ENCODE results near the gene SFTPA2.
"Not testable (repeated sequence)": the region's sequence is repeated elsewhere in the genome, so short reads cannot be mapped to it uniquely, and the experiment has no call there.

The SFTPA2 gene

DNA sequence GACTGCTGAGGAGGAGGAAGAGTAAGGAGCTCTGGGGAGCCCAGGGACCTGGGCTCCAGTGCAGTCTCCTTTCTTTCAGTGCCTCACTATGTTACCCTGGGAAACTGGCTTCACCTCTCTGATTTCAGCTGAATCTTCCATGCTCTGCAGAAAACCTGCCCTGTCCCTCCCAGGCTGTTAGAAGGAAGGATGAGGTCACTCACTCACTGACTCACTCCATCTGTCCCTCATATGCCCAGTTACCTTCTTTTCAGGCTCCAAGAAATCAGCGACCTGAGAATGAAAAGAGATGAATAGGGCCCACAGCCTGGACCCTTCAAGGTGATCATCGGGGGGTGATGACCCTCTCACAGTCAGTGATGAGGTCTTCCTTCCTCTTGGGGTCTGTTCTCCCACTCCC is 481 bp downstream of the SFTPA2 start:
- DNase-seq (ENCODE audit: low read depth in 3 of 3) = no peak

DNA sequence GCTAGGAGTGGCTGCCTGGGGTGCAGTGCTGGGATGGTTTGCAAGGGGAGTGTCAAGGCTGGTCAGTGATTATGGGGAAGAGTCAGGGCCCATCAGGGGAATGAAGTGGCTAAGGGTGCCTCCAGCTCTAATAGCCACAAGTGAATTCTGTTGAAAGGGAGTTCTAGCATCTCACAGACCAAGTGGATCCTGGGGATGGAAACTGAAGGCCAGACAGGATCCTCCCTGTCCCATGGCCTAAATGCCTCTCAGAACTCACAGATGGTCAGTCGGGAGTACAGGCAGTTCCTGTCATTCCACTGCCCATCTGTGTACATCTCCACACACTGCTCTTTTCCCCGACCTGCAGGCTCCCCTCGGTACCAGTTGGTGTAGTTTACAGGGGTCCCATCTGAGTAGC is 3.2 kb downstream of the SFTPA2 start:
- not testable (repeated sequence) for DNase-seq (ENCODE audit: low read depth in 3 of 3)

DNA sequence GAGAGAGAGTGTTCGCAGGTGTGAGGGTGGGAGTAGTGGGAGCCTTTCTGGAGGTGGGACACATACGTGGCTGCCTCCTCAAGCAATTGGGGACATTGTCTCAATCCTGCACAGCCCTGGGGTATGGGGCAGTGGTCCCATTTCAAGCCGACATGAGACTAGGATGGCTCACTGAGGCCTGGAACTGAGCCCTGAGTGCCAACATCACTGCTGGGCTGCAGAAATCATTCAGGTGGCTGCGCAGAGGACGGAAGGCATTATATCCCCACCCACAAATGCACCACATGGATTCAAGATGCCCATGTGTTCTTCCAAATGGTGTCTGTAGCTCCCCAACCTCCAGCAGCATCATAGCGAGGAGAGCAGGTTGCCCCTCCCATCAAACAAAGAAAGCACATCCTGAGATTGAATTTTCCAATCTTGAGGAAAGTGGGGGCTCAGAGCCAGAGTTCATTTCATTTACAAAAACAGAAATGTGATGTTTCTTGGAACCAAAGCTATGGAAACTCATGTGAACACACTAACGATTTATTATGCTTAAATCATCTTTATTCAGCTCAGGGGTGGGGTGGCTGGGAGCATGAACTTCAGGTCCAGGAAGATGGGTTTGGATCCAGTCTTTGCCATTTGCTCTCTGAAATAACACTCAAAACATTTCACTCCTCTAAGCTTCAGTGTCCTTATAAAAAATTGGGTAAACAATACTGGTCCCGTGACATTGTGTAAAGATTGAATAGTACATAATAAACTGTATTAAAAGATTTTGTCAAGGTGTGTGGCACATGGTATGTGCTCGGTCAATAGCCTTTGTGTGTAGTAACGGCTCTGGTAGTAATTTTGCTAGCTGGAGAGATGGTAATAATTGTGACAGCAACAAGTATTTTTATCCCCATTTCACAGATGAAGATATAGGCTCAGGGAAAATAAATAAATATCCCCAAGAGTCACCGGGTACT is 4.6 kb downstream of the SFTPA2 start:
- no peak for DNase-seq (ENCODE audit: low read depth in 3 of 3)

DNA sequence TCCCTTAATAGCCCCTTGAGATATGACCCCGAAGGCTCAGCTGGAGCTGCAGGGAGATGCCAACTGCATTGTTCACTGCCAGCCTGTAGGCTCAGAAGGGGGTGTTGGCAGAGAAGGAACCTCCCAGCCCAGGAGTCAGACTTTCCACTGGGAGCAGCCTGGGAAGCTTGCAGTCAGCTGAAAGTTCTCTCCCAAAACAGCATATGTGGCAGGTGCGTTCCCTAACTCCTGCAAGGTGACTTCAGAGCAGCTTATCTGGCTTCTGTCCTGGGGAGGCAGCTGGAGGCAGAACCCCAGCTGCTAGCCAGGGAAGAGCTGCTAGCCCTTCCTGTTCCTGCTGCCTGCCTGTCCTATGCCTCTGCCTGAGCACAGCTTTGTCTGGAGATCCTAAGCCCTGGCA is 8.1 kb downstream of the SFTPA2 start:
- no peak for DNase-seq (ENCODE audit: low read depth in 3 of 3)

DNA sequence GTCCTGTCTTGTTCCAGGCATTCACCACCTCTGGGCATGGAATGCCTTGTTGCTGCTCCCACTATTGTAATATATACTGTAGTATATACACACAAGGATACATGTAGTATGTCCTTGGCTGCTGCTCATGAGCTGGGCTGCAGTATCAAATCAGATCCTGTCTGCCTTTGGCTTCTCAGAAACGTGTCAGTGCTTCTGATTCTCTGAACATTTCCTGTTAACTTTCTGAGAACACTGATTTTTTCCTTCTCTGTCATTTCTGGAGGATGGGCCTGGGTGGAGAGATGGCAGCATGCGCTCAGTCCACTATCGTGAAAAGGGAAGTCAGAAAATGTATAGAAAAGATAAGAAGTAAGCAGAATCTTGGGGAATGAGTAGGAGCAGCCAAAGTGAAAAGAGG is 12.2 kb downstream of the SFTPA2 start:
- no peak for DNase-seq (ENCODE audit: low read depth in 3 of 3)

DNA sequence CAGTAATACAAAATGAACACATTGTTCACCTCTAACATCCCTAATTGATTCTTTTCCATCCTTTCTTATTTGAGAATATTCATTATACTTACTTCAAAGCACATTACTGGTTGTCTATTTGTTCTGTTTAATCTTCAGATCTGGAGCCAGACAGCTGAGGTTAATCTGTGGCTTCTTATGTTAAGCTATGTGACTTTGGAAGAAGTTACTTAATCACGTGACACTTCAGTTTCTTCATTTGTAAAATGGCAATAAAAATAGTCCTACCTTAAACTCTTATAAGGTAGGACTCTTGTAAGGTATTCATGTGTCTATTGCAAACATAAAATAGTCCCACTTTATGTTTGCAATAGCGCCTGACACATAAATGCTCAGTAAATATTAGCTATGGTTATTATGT is 13.1 kb downstream of the SFTPA2 start:
- DNase-seq (ENCODE audit: low read depth in 3 of 3) = not testable (repeated sequence)

DNA sequence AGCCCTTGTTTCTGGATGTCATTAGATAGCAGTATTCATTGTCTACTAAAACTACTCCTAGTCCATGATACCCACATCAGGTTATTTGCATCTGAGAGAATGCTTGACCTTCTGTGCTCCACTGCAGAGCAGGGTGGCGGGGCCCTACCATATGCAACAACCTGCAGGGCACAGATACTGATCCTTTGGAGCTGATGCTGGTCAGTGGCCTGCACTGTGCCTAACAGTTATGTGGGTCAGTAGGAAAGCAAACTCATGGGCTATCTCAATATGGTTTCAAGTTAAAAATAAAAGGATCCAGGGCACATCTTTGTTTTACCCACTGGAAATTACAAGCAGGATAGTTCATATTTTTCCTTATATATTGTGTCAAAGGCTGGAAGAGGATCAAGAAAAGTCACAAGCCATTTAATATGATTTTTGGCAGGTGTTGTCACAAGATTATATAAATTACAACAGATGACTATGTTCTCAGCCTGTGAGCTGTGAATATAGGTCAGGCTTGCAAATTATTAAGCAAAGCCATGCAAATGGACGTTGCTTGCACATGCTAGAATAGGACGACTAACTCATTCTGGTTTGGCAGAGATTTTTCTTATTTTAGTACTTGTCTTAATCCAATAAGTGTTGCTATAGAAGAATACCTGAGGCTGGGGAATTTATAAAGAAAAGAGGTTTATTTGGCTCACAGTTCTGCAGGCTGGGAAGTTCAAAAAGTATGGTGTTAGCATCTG is 15.1 kb downstream of the SFTPA2 start:
- DNase-seq (ENCODE audit: low read depth in 3 of 3) = not testable (repeated sequence)

DNA sequence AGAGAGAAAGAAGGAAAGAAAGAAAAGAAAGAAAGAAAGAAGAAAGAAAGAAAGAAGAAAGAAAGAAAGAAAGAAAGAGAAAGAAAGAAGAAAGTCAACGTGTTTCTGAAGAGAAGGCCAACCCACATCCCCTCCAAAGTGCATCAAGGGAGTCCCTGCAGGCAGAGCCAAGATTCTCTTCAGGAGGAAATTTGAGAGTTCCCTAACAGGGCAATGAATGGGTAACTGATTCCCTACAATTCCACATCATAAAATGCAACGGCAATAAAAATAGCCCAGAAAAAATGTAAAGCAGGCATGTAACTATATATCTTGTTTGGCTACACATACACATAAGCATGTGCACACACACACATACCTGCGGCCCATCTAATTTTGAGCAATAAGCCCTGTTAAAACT is 15.8 kb downstream of the SFTPA2 start:
- not testable (repeated sequence) for DNase-seq (ENCODE audit: low read depth in 3 of 3)

DNA sequence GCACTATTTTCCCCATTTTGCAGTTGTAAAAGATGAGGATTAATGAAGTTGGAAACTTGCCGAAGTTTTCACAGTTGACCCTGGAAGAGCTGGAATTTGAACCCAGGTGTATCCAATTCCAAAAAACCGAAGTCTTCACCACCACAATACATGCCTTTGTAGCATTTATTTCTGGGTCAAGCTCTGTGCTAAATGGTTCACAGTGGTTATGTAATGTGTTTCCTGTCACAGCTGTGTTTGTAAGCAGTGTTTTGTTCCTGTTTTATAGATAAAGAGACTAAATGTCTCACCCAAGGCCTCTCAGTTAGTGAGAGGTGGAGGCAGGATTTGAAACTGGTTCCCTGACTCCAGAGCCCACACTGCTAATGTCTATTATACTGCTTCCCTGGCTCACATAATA is 17.6 kb downstream of the SFTPA2 start:
- DNase-seq (ENCODE audit: low read depth in 3 of 3) = no peak

DNA sequence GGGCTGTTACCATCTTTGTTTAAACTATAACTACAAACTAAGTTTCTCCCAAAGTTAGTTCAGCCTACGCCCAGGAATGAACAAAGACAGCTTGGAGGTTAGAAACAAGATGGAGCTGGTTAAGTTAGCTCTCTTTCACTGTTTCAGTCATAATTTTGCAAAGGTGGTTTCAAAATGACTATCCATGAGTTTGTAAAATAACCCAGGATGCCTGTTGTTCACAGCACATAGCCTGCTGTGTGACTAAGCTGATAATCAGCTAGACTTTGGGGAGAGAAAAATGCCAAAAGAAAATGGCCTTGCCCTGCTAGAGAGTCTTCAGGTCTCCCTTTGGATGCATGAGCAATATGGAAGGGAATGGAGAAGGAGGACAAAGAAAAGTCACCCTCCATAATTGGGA is 19.3 kb downstream of the SFTPA2 start:
- not testable (repeated sequence) for DNase-seq (ENCODE audit: low read depth in 3 of 3)

DNA sequence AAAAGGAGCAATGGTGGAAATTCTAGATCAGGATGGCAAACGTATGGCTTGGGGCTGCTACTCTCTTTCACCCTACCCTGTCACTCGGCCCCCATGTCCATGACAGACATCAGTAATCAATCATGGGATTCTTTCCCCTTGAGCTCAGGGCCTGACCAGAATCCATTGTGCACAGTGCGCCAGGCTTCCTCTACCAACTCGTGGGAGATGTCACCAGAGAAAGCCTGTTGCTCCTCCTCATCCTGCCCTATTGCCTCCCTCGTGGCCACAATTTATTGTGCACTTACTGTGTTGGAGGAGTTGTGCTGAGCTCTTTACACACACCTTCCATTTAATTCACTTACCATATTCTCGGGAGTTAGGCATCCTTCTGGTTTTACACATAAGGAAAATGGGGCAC is 21.9 kb downstream of the SFTPA2 start:
- DNase-seq (ENCODE audit: low read depth in 3 of 3) = not testable (repeated sequence)

DNA sequence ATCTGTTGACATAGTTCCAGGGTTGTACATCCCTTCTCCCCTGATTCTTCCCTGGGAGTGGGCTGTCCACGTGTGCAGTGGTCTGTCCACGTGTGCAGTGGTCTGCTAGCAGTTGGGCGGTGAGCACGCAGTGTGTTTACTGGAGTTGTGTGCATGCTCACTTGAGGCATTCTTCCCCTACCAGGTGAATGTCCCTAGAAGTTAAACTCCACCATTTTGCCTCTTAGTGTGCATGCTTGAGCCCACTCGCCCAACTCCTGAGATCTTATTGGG is 26.4 kb downstream of the SFTPA2 start:
- not testable (repeated sequence) for DNase-seq (ENCODE audit: low read depth in 3 of 3)

DNA sequence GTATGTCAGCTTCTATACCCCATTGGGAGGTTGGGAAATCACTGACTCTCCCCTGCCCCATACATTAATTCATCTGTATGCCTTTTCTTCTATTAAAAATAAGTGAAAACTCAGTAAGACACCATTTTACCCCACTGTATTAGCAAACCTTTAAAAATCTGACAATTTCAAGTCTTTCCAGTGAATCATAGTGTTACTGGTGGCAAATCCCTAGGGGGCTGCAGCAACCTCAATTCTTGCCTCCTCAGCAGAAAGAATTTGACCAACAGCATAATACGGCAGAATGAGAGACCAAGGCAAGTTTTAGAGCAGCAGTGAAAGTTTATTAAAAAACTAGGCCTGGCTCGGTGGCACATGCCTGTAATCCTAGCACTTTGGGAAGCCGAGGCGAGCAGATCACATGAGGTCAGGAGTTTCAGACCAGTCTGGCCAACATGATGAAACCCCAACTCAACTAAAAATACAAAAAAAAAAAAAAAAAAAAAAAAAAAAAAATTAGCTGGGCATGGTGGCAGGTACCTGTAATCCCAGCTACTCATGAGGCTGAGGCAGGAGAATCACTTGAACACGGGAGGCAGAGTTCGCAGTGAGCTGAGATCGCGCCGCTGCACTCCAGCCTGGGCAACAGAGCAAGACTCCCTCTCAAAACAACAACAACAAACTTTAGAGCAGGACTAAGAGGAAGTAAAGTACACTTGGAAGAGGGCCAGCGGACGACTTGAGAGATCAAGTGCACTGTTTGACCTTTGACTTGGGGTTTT is 26.9 kb downstream of the SFTPA2 start:
- DNase-seq (ENCODE audit: low read depth in 3 of 3) = not testable (repeated sequence)

DNA sequence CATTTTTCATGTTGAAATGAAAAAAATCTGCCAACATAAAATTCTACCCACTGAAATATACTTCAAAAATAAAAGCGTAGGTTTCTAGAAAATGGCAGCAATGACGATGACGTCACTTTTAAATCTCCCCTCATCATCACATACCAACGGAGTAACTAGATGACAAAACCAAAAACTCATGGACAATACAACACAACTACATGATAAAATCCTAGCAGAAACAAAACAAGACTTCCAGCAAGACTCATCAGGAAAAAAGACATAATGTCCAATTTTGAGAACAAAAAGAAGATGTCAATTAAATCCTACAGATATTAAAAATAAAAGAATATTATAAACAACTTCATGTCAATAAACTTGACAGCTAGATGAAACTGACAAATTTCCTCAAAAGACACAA is 31.9 kb downstream of the SFTPA2 start:
- not testable (repeated sequence) for DNase-seq (ENCODE audit: low read depth in 3 of 3)

DNA sequence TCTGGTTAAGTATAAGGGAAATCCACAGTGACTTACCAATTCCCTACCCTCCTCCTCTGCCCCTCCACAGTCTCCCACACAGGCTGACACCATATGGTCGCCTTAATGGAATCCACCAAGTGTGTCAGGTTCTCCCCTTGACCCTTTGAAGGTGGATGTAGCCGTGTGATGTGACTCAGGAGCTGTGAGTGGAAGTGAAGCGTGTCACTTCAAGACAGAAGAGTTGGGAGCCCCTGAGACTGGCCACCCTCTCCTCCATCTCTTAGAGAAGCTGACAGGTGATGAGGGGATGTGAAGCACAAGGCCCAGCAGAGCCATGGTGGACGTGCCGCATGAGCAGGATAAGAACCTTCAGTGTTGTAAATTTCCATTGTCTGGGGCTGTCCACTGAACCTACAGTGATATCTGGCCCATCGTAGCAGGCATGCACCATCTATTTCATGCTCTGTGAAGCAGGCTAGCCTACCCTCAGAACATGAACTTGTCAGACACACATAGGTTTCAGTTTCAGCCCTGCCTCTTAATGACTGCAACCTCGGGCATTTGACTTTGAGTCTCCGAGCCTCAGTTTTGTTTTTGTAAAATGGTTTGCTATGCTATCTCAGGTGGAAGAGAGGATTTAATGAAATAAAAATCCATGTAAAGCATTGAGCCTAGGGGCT is 35.0 kb downstream of the SFTPA2 start:
- DNase-seq (ENCODE audit: low read depth in 3 of 3) = not testable (repeated sequence)

DNA sequence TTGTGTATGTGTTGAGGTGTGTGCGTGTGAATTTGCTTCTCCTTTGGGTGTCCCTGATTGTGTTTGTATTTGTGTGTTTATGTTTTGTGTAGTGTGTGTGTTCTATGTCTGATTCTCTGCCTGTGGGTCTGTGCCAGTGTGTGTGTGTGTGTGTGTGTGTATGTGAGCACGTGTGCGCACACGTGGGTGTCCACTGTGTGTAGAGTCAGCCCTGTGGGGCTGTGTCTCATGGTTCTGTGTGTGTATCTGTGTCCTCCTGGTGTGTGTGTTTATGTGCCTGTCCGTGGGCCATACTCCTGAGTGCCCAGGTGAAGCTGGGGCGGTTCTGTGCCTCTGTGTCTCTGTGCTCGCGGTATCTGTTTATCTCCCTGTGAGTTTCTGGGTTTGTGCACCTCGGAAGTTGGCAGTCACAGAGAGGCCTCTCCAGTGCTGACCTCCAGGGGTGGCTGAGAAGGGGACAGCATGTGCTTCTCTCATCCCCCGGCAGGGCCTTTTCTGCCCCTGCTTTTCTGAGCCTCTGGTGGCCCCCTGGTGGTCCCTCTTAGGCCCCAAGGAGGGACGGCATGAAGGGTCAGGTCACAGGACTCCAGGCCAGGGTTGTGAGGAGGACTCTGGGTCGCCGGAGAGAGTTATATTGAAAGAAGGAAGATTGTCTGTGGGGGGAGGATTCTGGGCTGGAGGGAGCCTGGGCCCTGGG is 36.9 kb downstream of the SFTPA2 start:
- DNase-seq (ENCODE audit: low read depth in 3 of 3) = not testable (repeated sequence)

DNA sequence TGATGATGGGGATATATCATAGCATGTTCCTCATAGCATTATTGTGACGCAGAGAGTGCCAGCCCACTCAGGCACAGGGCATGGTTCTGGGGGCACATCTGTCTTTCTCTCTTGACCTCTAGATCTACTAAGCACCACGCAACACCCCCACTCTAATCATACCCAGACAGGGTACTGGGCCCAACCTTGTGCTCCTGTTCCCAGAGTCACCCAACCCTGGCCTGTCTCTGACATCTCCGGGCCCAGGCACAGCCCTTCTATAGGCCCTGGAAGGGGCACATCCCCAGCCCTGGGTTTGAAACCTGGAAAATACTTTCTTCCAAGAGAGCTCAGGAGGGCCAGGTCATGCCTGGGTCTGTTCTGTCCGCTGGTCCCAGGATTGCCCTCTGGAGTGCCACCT is 37.7 kb downstream of the SFTPA2 start:
- not testable (repeated sequence) for DNase-seq (ENCODE audit: low read depth in 3 of 3)

DNA sequence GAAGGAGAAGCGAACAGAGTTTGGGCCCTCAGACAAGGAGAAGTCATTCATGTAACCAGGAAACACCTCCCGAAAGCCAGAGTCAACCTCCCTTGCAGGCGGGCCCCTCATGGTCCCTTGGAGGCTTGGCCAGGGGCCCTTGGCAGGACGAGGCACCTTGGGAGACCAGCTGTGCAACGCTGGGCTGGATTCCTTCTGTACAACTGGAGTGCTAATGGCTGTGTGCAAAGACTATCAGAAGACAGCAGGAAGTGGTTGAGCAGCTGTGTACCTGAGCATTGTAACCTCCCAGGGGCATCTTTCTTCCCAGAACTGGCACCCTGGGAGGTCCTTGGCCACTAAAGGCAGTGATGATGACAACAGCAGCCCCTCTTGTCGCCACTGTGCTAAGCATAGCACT is 38.5 kb downstream of the SFTPA2 start:
- not testable (repeated sequence) for DNase-seq (ENCODE audit: low read depth in 3 of 3)

DNA sequence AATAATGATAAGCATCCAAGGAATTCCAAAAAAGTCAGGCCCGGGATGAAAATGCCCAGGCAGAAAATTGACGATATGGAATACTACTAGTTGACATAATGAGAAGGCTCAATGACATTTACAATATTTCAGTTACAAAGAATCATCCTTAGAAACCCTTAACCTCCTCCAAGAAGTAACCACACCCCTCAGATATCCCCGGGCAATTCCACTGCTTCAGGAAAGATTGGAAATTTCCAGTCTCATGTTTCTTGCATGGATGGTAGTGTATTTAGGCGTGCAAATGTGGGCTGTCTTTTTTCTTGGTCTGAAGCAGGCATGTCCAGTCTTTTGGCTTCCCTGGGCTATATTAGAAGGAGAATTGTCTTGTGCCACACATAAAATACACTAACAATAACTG is 42.6 kb downstream of the SFTPA2 start:
- not testable (repeated sequence) for DNase-seq (ENCODE audit: low read depth in 3 of 3)

DNA sequence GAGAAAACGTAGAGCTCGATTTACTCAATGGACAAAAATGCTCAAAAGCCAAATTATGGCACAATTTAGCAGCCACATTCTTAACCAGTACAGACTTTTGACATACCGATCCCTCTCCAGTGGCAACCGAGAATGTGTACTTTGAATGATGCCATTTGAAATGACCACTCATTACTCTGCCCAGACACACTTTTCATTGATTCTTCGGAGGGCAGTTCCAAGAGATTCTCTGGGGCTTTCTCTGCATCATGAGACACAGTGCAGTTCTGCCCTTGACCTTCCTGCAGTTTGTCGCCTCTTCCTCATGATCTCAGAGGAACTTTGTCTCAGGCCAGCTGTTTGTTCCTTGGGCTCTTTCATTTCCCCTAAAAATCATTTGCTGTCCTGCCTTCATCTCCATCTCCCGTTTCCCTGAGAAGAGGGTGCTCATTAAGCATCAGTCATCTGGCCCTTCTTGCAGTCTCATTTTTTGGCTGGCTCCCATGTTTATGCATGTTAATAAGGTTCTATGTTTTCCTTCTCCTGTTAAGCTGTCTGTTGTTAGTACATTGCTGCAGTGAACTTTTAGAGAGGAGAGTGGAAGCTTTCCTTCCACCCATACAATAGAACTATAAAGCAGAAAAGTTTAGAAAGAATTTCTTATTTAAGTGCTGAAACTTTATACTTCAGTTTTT is 43.5 kb downstream of the SFTPA2 start:
- DNase-seq (ENCODE audit: low read depth in 3 of 3) = not testable (repeated sequence)
